SK-N-SH (cell line): Measurements from ENCODE around the gene SPTAN1. TPM values are rescaled to one million over a fixed set of nuclear protein-coding genes. Genes with fewer than 3 reads are reported as not detected.

Experiments
- CTCF ChIA-PET: fragments of 300-600, 350-600 bp; formaldehyde crosslinking; extraction: SDS; loops from one replicate; lab custom pipeline; 2021; lab: Yijun Ruan, JAX
- POLR2A ChIA-PET: fragments of 350-600 bp; sonication (Branson Sonifier 250); formaldehyde crosslinking; extraction: SDS; loops from one replicate; lab custom pipeline; 2020; ENCODE audit warnings: antibody characterized with exemption, inconsistent platforms; lab: Yijun Ruan, JAX
- DNase-seq: peaks from one replicate; pipeline ENCODE4 v3.0.0; 2012
- H2AFZ ChIP-seq: fragments of 200-600 bp; sonication (generic); 2 replicates; pipeline ENCODE4 v1.8.1; 2016; ENCODE audit warnings: antibody characterized with exemption, mild to moderate bottlenecking, low read depth
- H3F3A ChIP-seq: fragments of 200-600 bp; sonication (generic); replicated peaks from 2 replicates; pipeline ENCODE3; 2016; ENCODE audit warnings: antibody characterized with exemption, mild to moderate bottlenecking; ENCODE audit not compliant: insufficient read depth
- H3K27ac ChIP-seq, 2 experiments: fragments of 200-500 bp in 1 of 2; fragments of 200-600 bp in 1 of 2; sonication (Bioruptor generic) in 1 of 2; sonication (generic), shearing (Covaris generic) in 1 of 2; 2 replicates each; pipeline versions ENCODE4 v1.5.1 to v1.6.1; 2014 to 2016; ENCODE audit warnings: low read depth in 2 of 2, inconsistent platforms in 1 of 2, low read length in 1 of 2, mild to moderate bottlenecking in 1 of 2, mixed read lengths in 1 of 2
- H3K27me3 ChIP-seq: fragments of 200-600 bp; sonication (generic), shearing (Covaris generic); 2 replicates; pipeline ENCODE4 v1.6.1; 2016; ENCODE audit warnings: mixed run types; ENCODE audit not compliant: insufficient read depth
- H3K36me3 ChIP-seq, 2 experiments: fragments of 200-500 bp in 1 of 2; fragments of 200-600 bp in 1 of 2; sonication (Bioruptor generic) in 1 of 2; sonication (generic) in 1 of 2; replicated peaks in 1 of 2; 2 replicates each; pipeline versions ENCODE3 to v1.5.1; 2014 to 2016; ENCODE audit warnings: low read length in 1 of 2, mild to moderate bottlenecking in 1 of 2; ENCODE audit not compliant: insufficient read depth in 2 of 2, control insufficient read depth in 1 of 2
- H3K4me1 ChIP-seq, 2 experiments: fragments of 200-500 bp in 1 of 2; fragments of 200-600 bp in 1 of 2; sonication (Bioruptor generic) in 1 of 2; sonication (generic), shearing (Covaris generic) in 1 of 2; 2 replicates each; pipeline versions ENCODE4 v1.5.1 to v1.6.1; 2014 to 2016; ENCODE audit warnings: low read depth in 1 of 2, low read length in 1 of 2, mixed run types in 1 of 2; ENCODE audit not compliant: insufficient read depth in 2 of 2, control insufficient read depth in 1 of 2
- H3K4me2 ChIP-seq: fragments of 200-600 bp; sonication (generic), shearing (Covaris generic); 2 replicates; pipeline ENCODE4 v1.6.1; 2017; ENCODE audit warnings: mixed run types
- H3K4me3 ChIP-seq, 2 experiments: fragments of 200-500 bp in 1 of 2; fragments of 200-600 bp in 1 of 2; sonication (Bioruptor generic) in 1 of 2; sonication (generic), shearing (Covaris generic) in 1 of 2; 2 replicates each; pipeline versions ENCODE4 v1.5.1 to v1.8.1; 2014 to 2016; ENCODE audit warnings: low read depth in 2 of 2, inconsistent platforms in 1 of 2, low read length in 1 of 2, mild to moderate bottlenecking in 1 of 2, mixed read lengths in 1 of 2, moderate library complexity in 1 of 2
- H3K79me2 ChIP-seq: fragments of 200-600 bp; sonication (generic); 2 replicates; pipeline ENCODE4 v1.8.1; 2017; ENCODE audit warnings: mild to moderate bottlenecking; ENCODE audit not compliant: insufficient read depth
- H3K9ac ChIP-seq: fragments of 200-600 bp; sonication (generic); 2 replicates; pipeline ENCODE4 v1.6.1; 2017; ENCODE audit warnings: mixed run types
- H3K9me2 ChIP-seq: fragments of 200-600 bp; sonication (generic); 2 replicates; pipeline ENCODE4 v1.6.1; 2017; ENCODE audit warnings: mixed run types
- H3K9me3 ChIP-seq: fragments of 200-600 bp; sonication (generic); 2 replicates; pipeline ENCODE4 v1.6.1; 2017; ENCODE audit warnings: mixed run types, mild to moderate bottlenecking, moderate library complexity
- H4K20me1 ChIP-seq: fragments of 200-600 bp; sonication (generic); 2 replicates; pipeline ENCODE4 v1.6.1; 2017; ENCODE audit warnings: mild to moderate bottlenecking, mixed run types; ENCODE audit not compliant: insufficient read depth
- CTCF ChIP-seq: fragments of 200-600 bp; sonication (generic); IDR thresholded peaks from 2 replicates; pipeline ENCODE4 v1.6.1; 2017; ENCODE audit warnings: antibody characterized with exemption, mild to moderate bottlenecking, moderate library complexity
- ELF1 ChIP-seq: IDR thresholded peaks from 2 replicates; pipeline ENCODE4 v1.4.0; 2012
- EP300 ChIP-seq, 2 experiments: IDR thresholded peaks; 2 replicates each; pipeline versions ENCODE4 v1.4.0 to v1.6.1; 2012; ENCODE audit warnings: borderline replicate concordance in 1 of 2, low read depth in 1 of 2, low read length in 1 of 2
- EZH2phosphoT487 ChIP-seq: fragments of 200-600 bp; sonication (generic); IDR thresholded peaks from 2 replicates; pipeline ENCODE4 v1.6.1; 2017; ENCODE audit warnings: low read depth, mixed run types, mild to moderate bottlenecking, antibody characterized with exemption, moderate library complexity, borderline replicate concordance
- FOSL2 ChIP-seq: IDR thresholded peaks from 2 replicates; pipeline ENCODE4 v1.4.0; 2012; ENCODE audit warnings: low read depth, mild to moderate bottlenecking, moderate library complexity, borderline replicate concordance
- FOXM1 ChIP-seq: IDR thresholded peaks from 2 replicates; pipeline ENCODE4 v1.4.0; 2012; ENCODE audit warnings: low read depth, mild to moderate bottlenecking
- GABPA ChIP-seq: IDR thresholded peaks from 2 replicates; pipeline ENCODE4 v1.4.0; 2012; ENCODE audit warnings: low read depth, mild to moderate bottlenecking
- GATA2 ChIP-seq: sonication (generic); formaldehyde crosslinking; IDR thresholded peaks from 2 replicates; pipeline ENCODE4 v1.5.0; 2020; ENCODE audit warnings: mild to moderate bottlenecking, missing genetic modification reagents
- JUND ChIP-seq: IDR thresholded peaks from 2 replicates; pipeline ENCODE4 v1.4.0; 2012
- MAX ChIP-seq: IDR thresholded peaks from 2 replicates; pipeline ENCODE4 v1.4.0; 2012; ENCODE audit warnings: low read depth
- MEF2A ChIP-seq: IDR thresholded peaks from 2 replicates; pipeline ENCODE4 v1.4.0; 2012; ENCODE audit warnings: low read depth, borderline replicate concordance
- MXI1 ChIP-seq: IDR thresholded peaks from 2 replicates; pipeline ENCODE4 v1.6.1; 2012; ENCODE audit warnings: mild to moderate bottlenecking, low read depth, low read length, improper control_type of control experiment
- NFIC ChIP-seq: IDR thresholded peaks from 2 replicates; pipeline ENCODE4 v1.4.0; 2012; ENCODE audit warnings: borderline replicate concordance
- NRF1 ChIP-seq: IDR thresholded peaks from 2 replicates; pipeline ENCODE4 v1.6.1; 2012; ENCODE audit warnings: low read depth, mild to moderate bottlenecking, low read length
- POLR2AphosphoS5 ChIP-seq: IDR thresholded peaks from 2 replicates; pipeline ENCODE4 v1.6.1; 2012; ENCODE audit warnings: low read depth, low read length
- RAD21 ChIP-seq: IDR thresholded peaks from 2 replicates; pipeline ENCODE4 v1.6.1; 2012; ENCODE audit warnings: mild to moderate bottlenecking, low read length
- RCOR1 ChIP-seq: fragments of 150-350 bp; IDR thresholded peaks from 2 replicates; pipeline ENCODE4 v1.6.1; 2017; ENCODE audit warnings: antibody characterized with exemption, low read length
- SIN3A ChIP-seq: IDR thresholded peaks from 2 replicates; pipeline ENCODE4 v1.6.1; 2012; ENCODE audit warnings: low read depth, mild to moderate bottlenecking, low read length, moderate library complexity, borderline replicate concordance
- TAF1 ChIP-seq: IDR thresholded peaks from 2 replicates; pipeline ENCODE4 v1.6.1; 2012; ENCODE audit warnings: low read depth, mild to moderate bottlenecking, low read length, moderate library complexity, borderline replicate concordance
- TCF12 ChIP-seq: IDR thresholded peaks from 2 replicates; pipeline ENCODE4 v1.4.0; 2012
- USF1 ChIP-seq: IDR thresholded peaks from 2 replicates; pipeline ENCODE4 v1.4.0; 2012; ENCODE audit warnings: low read depth, borderline replicate concordance
- YY1 ChIP-seq: IDR thresholded peaks from 2 replicates; pipeline ENCODE4 v1.4.0; 2012; ENCODE audit warnings: low read depth, mild to moderate bottlenecking
- ZBTB33 ChIP-seq: IDR thresholded peaks from 2 replicates; pipeline ENCODE4 v1.4.0; 2012; ENCODE audit warnings: low read depth, borderline replicate concordance
- WGBS: methylation state at CpG from one replicate; pipeline ENCODE4 v1.1.6; 2017; ENCODE audit warnings: low lambda C conversion rate; 5-methylcytosine and 5-hydroxymethylcytosine counted together
- polyA plus RNA-seq, 3 experiments: library from polyadenylated mRNA; depleted of rRNA; stranded (reverse); fragments of >200 nt; gene quantifications; 2 replicates each; pipeline ENCODE4 v1.2.3, GENCODE V29; 2012

SPTAN1 gene
- polyA plus RNA-seq, 1 of the 3 experiments (the other 2 are of a cell fraction), result 177 TPM

GRCh38 chr9:128651798-128652197 is 99.4 kb downstream of the SPTAN1 start:
- Histone ChIP-seq H3F3A (no peaks in the 10 kb centered on the region), H3K4me2 (no peak overlapping the region), H3K27ac (no peak overlapping the region), H3K4me1 (no peaks in the 10 kb centered on the region), H3K79me2 (peaks cover 59% of the 10 kb centered on the region), H2AFZ (no peak overlapping the region), H3K27me3 (no peaks in the 10 kb centered on the region), H4K20me1 (no peaks in the 10 kb centered on the region), H3K4me3 (no peak overlapping the region), H3K36me3 (no peaks in the 10 kb centered on the region), H3K9me2 (no peaks in the 10 kb centered on the region), H3K9ac (no peak overlapping the region), H3K9me3 (no peaks in the 10 kb centered on the region)
- 99% methylated on average over 5 of the region's 5 CpGs for WGBS
- DNase-seq, result no peak
- POLR2A ChIA-PET, result interaction anchor here (0.7 kb wide), 1 partner anchor 163 kb away, joined by 4 read pairs; no protein-coding TSS in a partner anchor
- TF ChIP-seq TCF12, result no peak
- TF ChIP-seq CTCF, result no peak
- no peak for TF ChIP-seq FOXM1
- TF ChIP-seq EZH2phosphoT487, result no peak
- TF ChIP-seq USF1, result no peak
- no peak for TF ChIP-seq EP300 (IDR thresholded peaks at IDR 0.05; ENCODE audit: borderline replicate concordance in 1 of 2, low read depth in 1 of 2, low read length in 1 of 2)
- TF ChIP-seq MXI1, result no peak
- no peak for TF ChIP-seq NRF1
- no peak for TF ChIP-seq GABPA
- TF ChIP-seq MAX, result no peak
- TF ChIP-seq MEF2A, result no peak
- no peak for TF ChIP-seq RCOR1
- TF ChIP-seq TAF1, result no peak
- no peak for TF ChIP-seq RAD21
- TF ChIP-seq GATA2 (CRISPR knock-in tag), result no peak
- CTCF ChIA-PET, result no interaction called here

- POLR2A ChIA-PET, result interaction anchor here (0.6 kb wide), 1 partner anchor 588 kb away, joined by 3 read pairs; no protein-coding TSS in a partner anchor
- CTCF ChIA-PET, result interaction anchor here (1.2 kb wide), 1 partner anchor 18 kb away, joined by 3 read pairs; no protein-coding TSS in a partner anchor
- Histone ChIP-seq H3K9me3 (no peaks in the 10 kb centered on the region), H3K27ac (no peak overlapping the region), H3K9me2 (no peaks in the 10 kb centered on the region), H3K9ac (no peak overlapping the region), H3K4me2 (no peak overlapping the region), H2AFZ (no peak overlapping the region), H3F3A (peaks cover 10% of the 10 kb centered on the region), H3K4me3 (no peak overlapping the region), H4K20me1 (no peaks in the 10 kb centered on the region), H3K27me3 (no peaks in the 10 kb centered on the region), H3K4me1 (no peaks in the 10 kb centered on the region), H3K79me2 (peaks cover 40% of the 10 kb centered on the region), H3K36me3 (no peaks in the 10 kb centered on the region)
- 95% methylated on average over 8 of the region's 8 CpGs for WGBS
- no peak for DNase-seq
- TF ChIP-seq ELF1, result no peak
- TF ChIP-seq EZH2phosphoT487, result no peak
- no peak for TF ChIP-seq YY1
- no peak for TF ChIP-seq JUND
- no peak for TF ChIP-seq FOSL2
- no peak for TF ChIP-seq EP300 (IDR thresholded peaks at IDR 0.05; ENCODE audit: borderline replicate concordance in 1 of 2, low read depth in 1 of 2, low read length in 1 of 2)
- TF ChIP-seq ZBTB33, result no peak
- no peak for TF ChIP-seq RAD21
- TF ChIP-seq NFIC, result no peak
- no peak for TF ChIP-seq GATA2 (CRISPR knock-in tag)
- no peak for TF ChIP-seq CTCF
- TF ChIP-seq NRF1, result no peak
- TF ChIP-seq POLR2AphosphoS5, result no peak
- TF ChIP-seq SIN3A, result no peak
Measured at GRCh38 chr9:128653908-128654307, 101.5 kb downstream of the SPTAN1 start.
